CD14-positive monocyte (primary cell): ENCODE results near the gene DNAJC1. TPM values are rescaled to one million over a fixed set of nuclear protein-coding genes. Genes with fewer than 3 reads are reported as not detected.

Experiments
- DNase-seq, 3 donors: peaks; one replicate each; pipeline ENCODE4 v3.0.0-alpha.2; 2011 to 2022
- H2AFZ ChIP-seq: 2 replicates; pipeline ENCODE4 v1.6.0; 2012; ENCODE audit warnings: mild to moderate bottlenecking, low read depth, low read length, inconsistent platforms; ENCODE audit not compliant: insufficient read depth, poor library complexity, severe bottlenecking
- H3K27ac ChIP-seq, 2 donors: 1 replicate in 1 of 2; 2 replicates in 1 of 2; pipeline ENCODE4 v1.5.1; 2012 to 2013; ENCODE audit warnings: low read length in 2 of 2, control low read depth in 1 of 2, inconsistent platforms in 1 of 2, low read depth in 1 of 2, mild to moderate bottlenecking in 1 of 2
- H3K27me3 ChIP-seq, 2 donors: one replicate each; pipeline versions ENCODE4 v1.6.0 to v1.6.1; 2011 to 2013; ENCODE audit warnings: low read length in 2 of 2; ENCODE audit not compliant: control insufficient read depth in 2 of 2, insufficient read depth in 2 of 2
- H3K36me3 ChIP-seq, 2 donors: replicated peaks in 1 of 2; 1 replicate in 1 of 2; 2 replicates in 1 of 2; pipeline versions ENCODE4 v1.5.1 to v1.6.1; 2012 to 2013; ENCODE audit warnings: low read length in 2 of 2, control low read depth in 1 of 2, inconsistent platforms in 1 of 2, mild to moderate bottlenecking in 1 of 2; ENCODE audit not compliant: insufficient read depth in 2 of 2, control insufficient read depth in 1 of 2
- H3K4me1 ChIP-seq, 2 donors: 1 replicate in 1 of 2; 2 replicates in 1 of 2; pipeline versions ENCODE4 v1.5.1 to v1.6.1; 2012 to 2013; ENCODE audit warnings: low read length in 2 of 2, control low read depth in 1 of 2, inconsistent platforms in 1 of 2, mild to moderate bottlenecking in 1 of 2, moderate library complexity in 1 of 2; ENCODE audit not compliant: insufficient read depth in 2 of 2, control insufficient read depth in 1 of 2
- H3K4me2 ChIP-seq: replicated peaks from 2 replicates; pipeline ENCODE3; 2012; ENCODE audit warnings: low read length, moderate library complexity, mild to moderate bottlenecking; ENCODE audit not compliant: poor library complexity, severe bottlenecking; ENCODE audit errors: extremely low read depth
- H3K4me3 ChIP-seq, 3 experiments: fragments of 200-600 bp in 1 of 3; sonication (generic) in 1 of 3; replicated peaks in 1 of 3; 1 replicate in 2 of 3; 2 replicates in 1 of 3; pipeline ENCODE4 v1.5.1; 2011 to 2013; ENCODE audit warnings: low read length in 3 of 3, mild to moderate bottlenecking in 3 of 3, control low read depth in 2 of 3, low read depth in 2 of 3, inconsistent platforms in 1 of 3, moderate library complexity in 1 of 3
- H3K79me2 ChIP-seq: 2 replicates; pipeline ENCODE4 v1.6.0; 2012; ENCODE audit warnings: mild to moderate bottlenecking, control low read depth, inconsistent platforms, low read length, moderate library complexity; ENCODE audit not compliant: insufficient read depth
- H3K9ac ChIP-seq: 2 replicates; pipeline ENCODE4 v1.6.0; 2017; ENCODE audit warnings: low read length, mild to moderate bottlenecking; ENCODE audit not compliant: insufficient read depth, poor library complexity, severe bottlenecking
- H3K9me3 ChIP-seq, 2 donors: replicated peaks in 1 of 2; 1 replicate in 1 of 2; 2 replicates in 1 of 2; pipeline versions ENCODE4 v1.5.1 to v1.6.1; 2012 to 2013; ENCODE audit warnings: low read length in 2 of 2, control low read depth in 1 of 2; ENCODE audit not compliant: control insufficient read depth in 1 of 2, insufficient read depth in 1 of 2
- H4K20me1 ChIP-seq: 2 replicates; pipeline ENCODE4 v1.6.0; 2012; ENCODE audit warnings: mild to moderate bottlenecking, low read length, control low read depth, moderate library complexity; ENCODE audit not compliant: insufficient read depth
- H3K27ac Mint-ChIP-seq, 7 donors: one replicate each; pipeline ENCODE4 v1.8.0; 2020; ENCODE audit warnings: mild to moderate bottlenecking in 7 of 7, mixed read lengths in 7 of 7, moderate library complexity in 6 of 7, inconsistent platforms in 2 of 7
- H3K27me3 Mint-ChIP-seq, 3 donors: one replicate each; pipeline ENCODE4 v1.8.0; 2021 to 2022; ENCODE audit warnings: low read depth in 3 of 3, mild to moderate bottlenecking in 3 of 3, mixed read lengths in 3 of 3, moderate library complexity in 3 of 3, inconsistent platforms in 1 of 3
- H3K36me3 Mint-ChIP-seq, 2 donors: one replicate each; pipeline ENCODE4 v1.8.0; 2020; ENCODE audit warnings: mixed read lengths in 2 of 2, inconsistent platforms in 1 of 2, mild to moderate bottlenecking in 1 of 2
- H3K4me1 Mint-ChIP-seq: one replicate; pipeline ENCODE4 v1.8.0; 2020; ENCODE audit warnings: mild to moderate bottlenecking, mixed read lengths
- H3K4me3 Mint-ChIP-seq, 2 donors: one replicate each; pipeline ENCODE4 v1.8.0; 2020; ENCODE audit warnings: mild to moderate bottlenecking in 2 of 2, mixed read lengths in 2 of 2, moderate library complexity in 1 of 2
- H3K9me3 Mint-ChIP-seq, 7 donors: one replicate each; pipeline ENCODE4 v1.8.0; 2020 to 2022; ENCODE audit warnings: mixed read lengths in 7 of 7, mild to moderate bottlenecking in 6 of 7, moderate library complexity in 6 of 7, inconsistent platforms in 2 of 7
- CTCF ChIP-seq: fragments of 200-600 bp; IDR thresholded peaks from one replicate; pipeline ENCODE4 v1.8.0; 2022; ENCODE audit warnings: antibody characterized with exemption, mild to moderate bottlenecking
- whole genome bisulfite sequencing: methylation state at CpG from one replicate; pipeline ENCODE4 v1.1.5; 2013; ENCODE audit warnings: missing lambda C conversion rate; ENCODE audit not compliant: insufficient coverage; 5-methylcytosine and 5-hydroxymethylcytosine counted together
- intact Hi-C, 2 donors: fragments of 100-400 bp; cut with micrococcal nuclease; formaldehyde crosslinking; loops; one replicate each; pipeline versions ENCODE4 v1.15.0 to v1.15.1; 2023
- polyA plus RNA-seq, 3 donors: library from polyadenylated mRNA; depleted of rRNA in 1 of 3; unstranded in 2 of 3; stranded (reverse) in 1 of 3; fragments of 300-500 nt in 2 of 3; fragments of >200 nt in 1 of 3; fragmentation: Illumina TruSeq in 2 of 3; gene quantifications; 1 replicate in 2 of 3; 2 replicates in 1 of 3; pipeline ENCODE4 v1.2.3, GENCODE V29; 2012 to 2021

DNAJC1 gene
- polyA plus RNA-seq, 3 donors = 11.4 to 12.9 (median 12.5) TPM

GRCh38 chr10:21811245-21811585, 192.3 kb downstream of the DNAJC1 start:
- H3K36me3 Mint-ChIP-seq = peaks cover 0 to 3% of the 10 kb centered on the region in 2 donors
- intact Hi-C loops = no loop called here
- no peak overlapping the region for H3K4me3 Mint-ChIP-seq
- Histone ChIP-seq H3K4me3 (no peak overlapping the region), H3K27ac (no peak overlapping the region), H2AFZ (no peak overlapping the region), H3K27me3 (no peaks in the 10 kb centered on the region), H3K4me1 (peaks cover 11 to 15% of the 10 kb centered on the region in 2 donors), H3K4me2 (no peak overlapping the region), H3K9me3 (peaks cover 7 to 13% of the 10 kb centered on the region in 2 donors), H3K9ac (no peak overlapping the region), H3K79me2 (no peaks in the 10 kb centered on the region), H4K20me1 (no peaks in the 10 kb centered on the region), H3K36me3 (no peaks in the 10 kb centered on the region)
- no peak for DNase-seq
- peaks cover 13% of the 10 kb centered on the region for H3K4me1 Mint-ChIP-seq
- TF ChIP-seq CTCF = no peak
- H3K27ac Mint-ChIP-seq = no peak overlapping the region
- peaks cover 0 to 4% (median 0%) of the 10 kb centered on the region in 3 donors for H3K27me3 Mint-ChIP-seq
- peaks cover 2 to 18% (median 6%) of the 10 kb centered on the region in 7 donors for H3K9me3 Mint-ChIP-seq
- 100% methylated on average over 1 of the region's 2 CpGs for WGBS

- intact Hi-C loops = no loop called here
- peaks cover 2 to 3% of the 10 kb centered on the region in 2 donors for H3K36me3 Mint-ChIP-seq
- DNase-seq = no peak
- peaks cover 0 to 4% (median 0%) of the 10 kb centered on the region in 3 donors for H3K27me3 Mint-ChIP-seq
- no peak overlapping the region for H3K4me3 Mint-ChIP-seq
- no peak overlapping the region for H3K27ac Mint-ChIP-seq
- H3K4me1 Mint-ChIP-seq = peaks cover 13% of the 10 kb centered on the region
- Histone ChIP-seq H3K4me2 (no peak overlapping the region), H3K36me3 (peaks cover 0 to under 1% of the 10 kb centered on the region in 2 donors), H3K27ac (no peak overlapping the region), H3K27me3 (no peaks in the 10 kb centered on the region), H3K9ac (no peak overlapping the region), H4K20me1 (no peaks in the 10 kb centered on the region), H3K79me2 (no peaks in the 10 kb centered on the region), H3K9me3 (peaks cover 7 to 8% of the 10 kb centered on the region in 2 donors), H2AFZ (no peak overlapping the region), H3K4me3 (no peak overlapping the region), H3K4me1 (peaks cover 11 to 15% of the 10 kb centered on the region in 2 donors)
- 95% methylated on average over 4 of the region's 7 CpGs for WGBS
- TF ChIP-seq CTCF = no peak
- peaks cover 0 to 14% (median 3%) of the 10 kb centered on the region in 7 donors for H3K9me3 Mint-ChIP-seq
Measured at GRCh38 chr10:21810582-21811244, 192.8 kb downstream of the DNAJC1 start.
